HG03045 (cell line): Measurements from ENCODE around the gene GPR152.
A peak's percentile ranks its signal among the peaks of the same experiment; 100 is the strongest.
"Not testable (repeated sequence)": the region's sequence is repeated elsewhere in the genome, so short reads cannot be mapped to it uniquely, and the experiment has no call there.

Experiments used
- ATAC-seq: cut with Tn5 transposase; IDR thresholded peaks from one replicate; pipeline ENCODE4 v1.9.1; 2021; ENCODE audit warnings: mild to moderate bottlenecking, moderate library complexity; ENCODE audit not compliant: unreplicated experiment

Gene GPR152

GRCh38 chr11:67429038-67429668, 23.4 kb downstream of the GPR152 start:
- ATAC-seq, result no peak

GRCh38 chr11:67428052-67429001, 24.2 kb downstream of the GPR152 start, which contains the start of gene RPS6KB2:
TSS of gene RPS6KB2 (plus strand) at chr11:67428494. CDS start at chr11:67428546, 52 bp downstream.
- ATAC-seq, result peak; percentile 78

GRCh38 chr11:67427364-67427859, 25.1 kb downstream of the GPR152 start:
- ATAC-seq, result not testable (repeated sequence)

GRCh38 chr11:67423891-67424613, 28.5 kb downstream of the GPR152 start:
- ATAC-seq, result no peak

GRCh38 chr11:67423466-67423865, 29.1 kb downstream of the GPR152 start:
- no peak for ATAC-seq

- ATAC-seq, result no peak
Measured at GRCh38 chr11:67422891-67423290, 29.6 kb downstream of the GPR152 start.

GRCh38 chr11:67421430-67422031, 31.0 kb downstream of the GPR152 start:
- no peak for ATAC-seq

- peak; percentile 82 for ATAC-seq
Measured at GRCh38 chr11:67420646-67421429, 31.7 kb downstream of the GPR152 start.

- no peak for ATAC-seq
Measured at GRCh38 chr11:67420147-67420645, 32.3 kb downstream of the GPR152 start.

GRCh38 chr11:67419325-67420049, 33.0 kb downstream of the GPR152 start:
- no peak for ATAC-seq

- ATAC-seq, result no peak
Measured at GRCh38 chr11:67418476-67419281, 33.9 kb downstream of the GPR152 start.

- no peak for ATAC-seq
Measured at GRCh38 chr11:67417425-67417824, 35.1 kb downstream of the GPR152 start.

- ATAC-seq, result no peak
Measured at GRCh38 chr11:67416416-67417335, 35.9 kb downstream of the GPR152 start.

- no peak for ATAC-seq
Measured at GRCh38 chr11:67415501-67416304, 36.8 kb downstream of the GPR152 start, which contains the start of gene CARNS1. TSS of gene CARNS1 (plus strand) at chr11:67415678. CDS start at chr11:67416200, 522 bp downstream.

GRCh38 chr11:67413266-67413849, 39.2 kb downstream of the GPR152 start:
- no peak for ATAC-seq
